Measurements from ENCODE around the gene UNC5C.

DNA sequence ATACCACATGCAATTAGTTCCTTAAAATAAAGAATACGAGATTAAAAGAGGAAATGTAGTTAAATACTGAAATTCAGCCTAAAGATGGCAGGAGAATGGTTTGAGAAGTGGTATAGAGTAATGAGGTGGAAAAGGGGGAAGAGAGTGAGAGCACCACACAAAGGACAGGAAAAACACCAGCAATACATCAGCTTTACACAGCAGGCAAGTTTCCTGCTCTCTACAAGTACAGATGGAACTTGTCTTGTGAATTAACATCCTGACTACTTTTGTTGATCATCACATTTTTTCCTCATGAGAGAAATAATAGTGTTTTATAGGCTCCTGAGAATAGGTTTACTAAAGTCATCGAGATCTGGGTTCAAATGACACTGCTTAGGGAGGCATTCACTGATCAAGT, 2.9 kb upstream of the UNC5C start:
- TF ChIP-seq, protein P1, sequence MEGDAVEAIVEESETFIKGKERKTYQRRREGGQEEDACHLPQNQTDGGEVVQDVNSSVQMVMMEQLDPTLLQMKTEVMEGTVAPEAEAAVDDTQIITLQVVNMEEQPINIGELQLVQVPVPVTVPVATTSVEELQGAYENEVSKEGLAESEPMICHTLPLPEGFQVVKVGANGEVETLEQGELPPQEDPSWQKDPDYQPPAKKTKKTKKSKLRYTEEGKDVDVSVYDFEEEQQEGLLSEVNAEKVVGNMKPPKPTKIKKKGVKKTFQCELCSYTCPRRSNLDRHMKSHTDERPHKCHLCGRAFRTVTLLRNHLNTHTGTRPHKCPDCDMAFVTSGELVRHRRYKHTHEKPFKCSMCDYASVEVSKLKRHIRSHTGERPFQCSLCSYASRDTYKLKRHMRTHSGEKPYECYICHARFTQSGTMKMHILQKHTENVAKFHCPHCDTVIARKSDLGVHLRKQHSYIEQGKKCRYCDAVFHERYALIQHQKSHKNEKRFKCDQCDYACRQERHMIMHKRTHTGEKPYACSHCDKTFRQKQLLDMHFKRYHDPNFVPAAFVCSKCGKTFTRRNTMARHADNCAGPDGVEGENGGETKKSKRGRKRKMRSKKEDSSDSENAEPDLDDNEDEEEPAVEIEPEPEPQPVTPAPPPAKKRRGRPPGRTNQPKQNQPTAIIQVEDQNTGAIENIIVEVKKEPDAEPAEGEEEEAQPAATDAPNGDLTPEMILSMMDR (IDR thresholded peaks at IDR 0.05), result no peak
- TF ChIP-seq POLR2AphosphoS5 (IDR thresholded peaks at IDR 0.05), result no peak
